Type B pancreatic cell (in vitro differentiated cells): ENCODE results near the gene ZNF628. TPM values are rescaled to one million over a fixed set of nuclear protein-coding genes. Genes with fewer than 3 reads are reported as not detected.

ENCODE experiments used
- DNase-seq: peaks from one replicate; pipeline ENCODE4 v3.0.0; 2021; ENCODE audit warnings: mixed read lengths; ENCODE audit not compliant: unreplicated experiment; ENCODE audit errors: extremely low spot score
- H3K27ac Mint-ChIP-seq: 2 replicates; pipeline ENCODE4 v1.8.0; 2021; ENCODE audit warnings: mild to moderate bottlenecking, mixed read lengths
- H3K27me3 Mint-ChIP-seq: 2 replicates; pipeline ENCODE4 v1.8.0; 2021; ENCODE audit warnings: mixed read lengths
- H3K36me3 Mint-ChIP-seq: 2 replicates; pipeline ENCODE4 v1.8.0; 2021; ENCODE audit warnings: mixed read lengths
- H3K4me1 Mint-ChIP-seq: one replicate; pipeline ENCODE4 v1.8.0; 2021; ENCODE audit warnings: mixed read lengths; ENCODE audit not compliant: unreplicated experiment
- H3K4me3 Mint-ChIP-seq: 2 replicates; pipeline ENCODE4 v1.8.0; 2021; ENCODE audit warnings: mild to moderate bottlenecking, mixed read lengths
- H3K9me3 Mint-ChIP-seq: 2 replicates; pipeline ENCODE4 v1.8.0; 2021; ENCODE audit warnings: mixed read lengths
- total RNA-seq: library from RNA; stranded (reverse); gene quantifications from 2 replicates; pipeline ENCODE4 v1.2.1, GENCODE V29; 2021; ENCODE audit warnings: low replicate concordance
- TF ChIP-seq, protein P1 (sequence below): fragments of 200-600 bp; sonication (generic); conservative IDR thresholded peaks from 2 replicates; pipeline ENCODE4 v1.5.0; 2021; ENCODE audit warnings: antibody characterized with exemption, mild to moderate bottlenecking

ZNF628 gene
- total RNA-seq, 1 donor from 2014 or later: 10.3 TPM

GRCh38 chr19:55460670-55461258, 15.7 kb upstream of the ZNF628 start:
- Mint-ChIP-seq H3K9me3 (no peaks in the 10 kb centered on the region), H3K4me1 (peaks cover 31% of the 10 kb centered on the region), H3K36me3 (no peaks in the 10 kb centered on the region), H3K27me3 (peaks cover 11% of the 10 kb centered on the region), H3K4me3 (peak overlapping the region; percentile 97), H3K27ac (peak overlapping the region; percentile 94)
- DNase-seq: no peak
- TF ChIP-seq, protein P1, sequence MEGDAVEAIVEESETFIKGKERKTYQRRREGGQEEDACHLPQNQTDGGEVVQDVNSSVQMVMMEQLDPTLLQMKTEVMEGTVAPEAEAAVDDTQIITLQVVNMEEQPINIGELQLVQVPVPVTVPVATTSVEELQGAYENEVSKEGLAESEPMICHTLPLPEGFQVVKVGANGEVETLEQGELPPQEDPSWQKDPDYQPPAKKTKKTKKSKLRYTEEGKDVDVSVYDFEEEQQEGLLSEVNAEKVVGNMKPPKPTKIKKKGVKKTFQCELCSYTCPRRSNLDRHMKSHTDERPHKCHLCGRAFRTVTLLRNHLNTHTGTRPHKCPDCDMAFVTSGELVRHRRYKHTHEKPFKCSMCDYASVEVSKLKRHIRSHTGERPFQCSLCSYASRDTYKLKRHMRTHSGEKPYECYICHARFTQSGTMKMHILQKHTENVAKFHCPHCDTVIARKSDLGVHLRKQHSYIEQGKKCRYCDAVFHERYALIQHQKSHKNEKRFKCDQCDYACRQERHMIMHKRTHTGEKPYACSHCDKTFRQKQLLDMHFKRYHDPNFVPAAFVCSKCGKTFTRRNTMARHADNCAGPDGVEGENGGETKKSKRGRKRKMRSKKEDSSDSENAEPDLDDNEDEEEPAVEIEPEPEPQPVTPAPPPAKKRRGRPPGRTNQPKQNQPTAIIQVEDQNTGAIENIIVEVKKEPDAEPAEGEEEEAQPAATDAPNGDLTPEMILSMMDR: no peak

- H3K9me3 Mint-ChIP-seq: no peaks in the 10 kb centered on the region
These were observed 15.0 kb upstream of the ZNF628 start, which contains the start of gene ISOC2 for GRCh38 chr19:55461259-55461973. Gene ISOC2 (minus strand): TSS chr19:55461642. CDS start chr19:55456486, 5,156 bp downstream.

DNA sequence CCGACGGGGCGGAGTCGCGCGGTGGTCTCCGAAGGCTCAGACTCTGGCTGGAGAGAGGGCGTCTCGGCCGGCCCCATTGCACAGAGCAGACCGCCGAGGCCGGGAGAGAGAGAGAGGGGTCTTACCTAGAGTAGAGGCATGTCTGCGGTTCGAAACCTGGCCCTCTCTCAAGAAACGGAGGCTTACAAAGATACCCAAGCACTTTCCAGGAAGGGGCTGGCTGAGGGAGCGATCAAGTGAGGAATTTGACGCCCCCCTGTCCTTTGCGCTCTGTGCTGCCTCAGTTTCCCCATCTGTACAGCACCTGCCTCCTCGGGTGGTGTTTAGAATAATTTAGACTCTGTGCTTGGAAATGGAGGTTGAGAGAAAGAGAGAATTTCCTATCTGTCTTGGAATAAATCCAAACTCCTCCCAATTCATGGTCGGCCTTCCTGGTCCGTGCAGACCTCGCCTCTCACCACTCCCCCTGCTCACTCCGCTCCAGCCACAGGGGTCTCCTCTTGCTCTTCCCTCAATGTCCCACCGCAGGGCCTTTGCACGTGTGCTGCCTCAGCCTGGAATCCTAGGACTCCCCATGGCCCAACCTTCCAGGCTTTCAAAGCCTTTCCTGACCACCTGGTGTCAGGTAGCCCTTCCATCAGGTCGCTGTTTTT, 14.3 kb upstream of the ZNF628 start:
- no peaks in the 10 kb centered on the region for H3K9me3 Mint-ChIP-seq
- no peaks in the 10 kb centered on the region for H3K36me3 Mint-ChIP-seq
- DNase-seq: no peak
- H3K27ac Mint-ChIP-seq: peak overlapping the region; percentile 94
- peaks cover 31% of the 10 kb centered on the region for H3K4me1 Mint-ChIP-seq
- H3K4me3 Mint-ChIP-seq: peak overlapping the region; percentile 97
- TF ChIP-seq, protein P1: no peak
- H3K27me3 Mint-ChIP-seq: peaks cover 20% of the 10 kb centered on the region

More at GRCh38 chr19:55461259-55461973, 15.0 kb upstream of the ZNF628 start, which contains the start of gene ISOC2:
- H3K4me1 Mint-ChIP-seq: peaks cover 31% of the 10 kb centered on the region
- peak within 1 kb of the TSS; percentile 94 for H3K27ac Mint-ChIP-seq
- TF ChIP-seq, protein P1: no peak
- no peaks in the 10 kb centered on the region for H3K36me3 Mint-ChIP-seq
- DNase-seq: peak; percentile 100
- peak within 1 kb of the TSS; percentile 97 for H3K4me3 Mint-ChIP-seq
- H3K27me3 Mint-ChIP-seq: peaks cover 18% of the 10 kb centered on the region

DNA sequence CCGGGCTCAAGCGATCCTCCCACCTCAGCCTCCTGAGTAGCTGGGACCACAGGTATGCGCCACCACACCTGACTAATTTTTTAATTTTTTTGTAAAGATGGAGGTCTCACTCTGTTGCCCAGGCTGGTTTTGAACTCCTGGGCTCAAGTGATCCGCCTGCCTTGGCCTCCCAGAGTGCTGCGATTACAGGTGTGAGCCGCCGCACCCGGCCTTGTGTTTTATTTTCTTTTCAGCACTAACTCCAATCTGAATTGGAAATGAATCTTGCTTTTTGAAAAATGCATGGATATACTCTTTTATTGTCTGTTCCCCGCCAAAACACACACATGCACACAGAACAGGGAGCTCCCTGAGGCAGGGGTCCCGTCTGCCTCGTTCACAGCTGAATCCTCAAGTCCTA, 13.7 kb upstream of the ZNF628 start:
- Mint-ChIP-seq H3K4me3 (peak overlapping the region; percentile 97), H3K4me1 (peaks cover 30% of the 10 kb centered on the region), H3K36me3 (no peaks in the 10 kb centered on the region), H3K27ac (peak overlapping the region; percentile 94), H3K9me3 (no peaks in the 10 kb centered on the region), H3K27me3 (peaks cover 23% of the 10 kb centered on the region)
- DNase-seq: no peak
- TF ChIP-seq, protein P1: no peak

GRCh38 chr19:55463583-55464031, 12.8 kb upstream of the ZNF628 start:
- peaks cover 23% of the 10 kb centered on the region for H3K27me3 Mint-ChIP-seq
- H3K4me1 Mint-ChIP-seq: peaks cover 24% of the 10 kb centered on the region
- TF ChIP-seq, protein P1: no peak
- H3K36me3 Mint-ChIP-seq: no peaks in the 10 kb centered on the region
- DNase-seq: peak; percentile 62
- H3K27ac Mint-ChIP-seq: no peak overlapping the region
- no peaks in the 10 kb centered on the region for H3K9me3 Mint-ChIP-seq
- no peak overlapping the region for H3K4me3 Mint-ChIP-seq
